Parathyroid adenoma (tissue), 2 donors: Measurements from ENCODE around the gene CEP63.

Source experiments
- H2AFZ ChIP-seq: fragments of 300-600 bp; sonication (generic); one replicate; pipeline ENCODE4 v1.7.0; 2017; ENCODE audit warnings: antibody characterized with exemption, mild to moderate bottlenecking
- H3K27ac ChIP-seq: fragments of 300-600 bp; sonication (generic); one replicate; pipeline ENCODE4 v1.7.0; 2017
- H3K27me3 ChIP-seq: fragments of 300-600 bp; sonication (generic); one replicate; pipeline ENCODE4 v1.7.0; 2017; ENCODE audit warnings: low read length; ENCODE audit not compliant: control insufficient read depth, insufficient read depth
- H3K36me3 ChIP-seq: fragments of 300-600 bp; sonication (generic); one replicate; pipeline ENCODE4 v1.7.0; 2017; ENCODE audit warnings: low read length; ENCODE audit not compliant: control insufficient read depth, insufficient read depth
- H3K4me1 ChIP-seq: fragments of 300-600 bp; sonication (generic); one replicate; pipeline ENCODE4 v1.7.0; 2017; ENCODE audit warnings: control low read depth
- H3K4me2 ChIP-seq: fragments of 300-600 bp; sonication (generic); one replicate; pipeline ENCODE4 v1.7.0; 2017; ENCODE audit warnings: low read length
- H3K4me3 ChIP-seq: fragments of 300-600 bp; sonication (generic); one replicate; pipeline ENCODE4 v1.7.0; 2017; ENCODE audit warnings: low read depth, low read length
- H3K79me2 ChIP-seq: fragments of 300-600 bp; sonication (generic); one replicate; pipeline ENCODE4 v1.7.0; 2017; ENCODE audit warnings: control low read depth
- H3K9ac ChIP-seq: fragments of 300-600 bp; sonication (generic); one replicate; pipeline ENCODE4 v1.7.0; 2017; ENCODE audit warnings: mild to moderate bottlenecking
- H3K9me3 ChIP-seq: fragments of 300-600 bp; sonication (generic); one replicate; pipeline ENCODE4 v1.7.0; 2017; ENCODE audit warnings: low read length; ENCODE audit not compliant: control insufficient read depth
- TF ChIP-seq, protein P1 (sequence below): fragments of 300-600 bp; sonication (generic); IDR thresholded peaks from one replicate; pipeline ENCODE4 v1.7.0; 2017; ENCODE audit warnings: antibody characterized with exemption, mild to moderate bottlenecking
- donor health status: primary hyperparathyroidism.

The CEP63 gene

GRCh38 chr3:134464689-134465365 is 21.0 kb upstream of the CEP63 start:
- Histone ChIP-seq H3K9me3 (no peaks in the 10 kb centered on the region), H3K36me3 (no peaks in the 10 kb centered on the region), H3K4me2 (no peak overlapping the region), H3K27ac (no peak overlapping the region), H3K4me1 (peaks cover 3% of the 10 kb centered on the region), H2AFZ (no peak overlapping the region), H3K79me2 (no peaks in the 10 kb centered on the region), H3K9ac (no peak overlapping the region), H3K4me3 (no peak overlapping the region), H3K27me3 (no peaks in the 10 kb centered on the region)
- TF ChIP-seq, protein P1, sequence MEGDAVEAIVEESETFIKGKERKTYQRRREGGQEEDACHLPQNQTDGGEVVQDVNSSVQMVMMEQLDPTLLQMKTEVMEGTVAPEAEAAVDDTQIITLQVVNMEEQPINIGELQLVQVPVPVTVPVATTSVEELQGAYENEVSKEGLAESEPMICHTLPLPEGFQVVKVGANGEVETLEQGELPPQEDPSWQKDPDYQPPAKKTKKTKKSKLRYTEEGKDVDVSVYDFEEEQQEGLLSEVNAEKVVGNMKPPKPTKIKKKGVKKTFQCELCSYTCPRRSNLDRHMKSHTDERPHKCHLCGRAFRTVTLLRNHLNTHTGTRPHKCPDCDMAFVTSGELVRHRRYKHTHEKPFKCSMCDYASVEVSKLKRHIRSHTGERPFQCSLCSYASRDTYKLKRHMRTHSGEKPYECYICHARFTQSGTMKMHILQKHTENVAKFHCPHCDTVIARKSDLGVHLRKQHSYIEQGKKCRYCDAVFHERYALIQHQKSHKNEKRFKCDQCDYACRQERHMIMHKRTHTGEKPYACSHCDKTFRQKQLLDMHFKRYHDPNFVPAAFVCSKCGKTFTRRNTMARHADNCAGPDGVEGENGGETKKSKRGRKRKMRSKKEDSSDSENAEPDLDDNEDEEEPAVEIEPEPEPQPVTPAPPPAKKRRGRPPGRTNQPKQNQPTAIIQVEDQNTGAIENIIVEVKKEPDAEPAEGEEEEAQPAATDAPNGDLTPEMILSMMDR: no peak

- H3K9ac ChIP-seq: no peak overlapping the region
- TF ChIP-seq, protein P1: no peak
- no peaks in the 10 kb centered on the region for H3K4me1 ChIP-seq
- H3K27me3 ChIP-seq: no peaks in the 10 kb centered on the region
- no peaks in the 10 kb centered on the region for H3K36me3 ChIP-seq
- no peak overlapping the region for H3K27ac ChIP-seq
- no peak overlapping the region for H2AFZ ChIP-seq
- no peaks in the 10 kb centered on the region for H3K79me2 ChIP-seq
- no peak overlapping the region for H3K4me2 ChIP-seq
- no peaks in the 10 kb centered on the region for H3K9me3 ChIP-seq
- H3K4me3 ChIP-seq: no peak overlapping the region
These were observed 19.5 kb upstream of the CEP63 start for GRCh38 chr3:134466331-134466730.

DNA sequence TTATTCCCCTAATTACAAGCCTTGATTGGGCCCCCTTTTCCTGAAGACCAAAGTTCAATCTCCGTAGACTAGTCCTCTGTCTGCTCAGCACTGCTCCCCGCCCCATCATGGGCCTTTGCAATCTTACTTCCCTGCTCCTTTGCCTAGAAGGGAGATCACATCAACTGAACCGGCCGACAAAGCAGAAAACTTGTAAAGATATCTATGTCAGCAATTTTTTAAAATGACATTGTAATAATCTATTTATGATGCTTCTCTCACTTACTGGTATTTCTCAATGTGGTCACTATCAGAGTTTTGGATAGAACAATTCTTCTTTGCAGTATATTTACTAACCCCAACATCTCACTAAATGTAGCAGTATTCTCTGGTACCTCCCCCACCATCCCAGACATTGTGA is 17.3 kb upstream of the CEP63 start:
- Histone ChIP-seq H3K4me2 (no peak overlapping the region), H3K36me3 (no peaks in the 10 kb centered on the region), H3K79me2 (no peaks in the 10 kb centered on the region), H2AFZ (no peak overlapping the region), H3K4me3 (no peak overlapping the region), H3K27ac (no peak overlapping the region), H3K4me1 (no peaks in the 10 kb centered on the region), H3K9me3 (no peaks in the 10 kb centered on the region), H3K9ac (no peak overlapping the region), H3K27me3 (no peaks in the 10 kb centered on the region)
- TF ChIP-seq, protein P1: no peak

DNA sequence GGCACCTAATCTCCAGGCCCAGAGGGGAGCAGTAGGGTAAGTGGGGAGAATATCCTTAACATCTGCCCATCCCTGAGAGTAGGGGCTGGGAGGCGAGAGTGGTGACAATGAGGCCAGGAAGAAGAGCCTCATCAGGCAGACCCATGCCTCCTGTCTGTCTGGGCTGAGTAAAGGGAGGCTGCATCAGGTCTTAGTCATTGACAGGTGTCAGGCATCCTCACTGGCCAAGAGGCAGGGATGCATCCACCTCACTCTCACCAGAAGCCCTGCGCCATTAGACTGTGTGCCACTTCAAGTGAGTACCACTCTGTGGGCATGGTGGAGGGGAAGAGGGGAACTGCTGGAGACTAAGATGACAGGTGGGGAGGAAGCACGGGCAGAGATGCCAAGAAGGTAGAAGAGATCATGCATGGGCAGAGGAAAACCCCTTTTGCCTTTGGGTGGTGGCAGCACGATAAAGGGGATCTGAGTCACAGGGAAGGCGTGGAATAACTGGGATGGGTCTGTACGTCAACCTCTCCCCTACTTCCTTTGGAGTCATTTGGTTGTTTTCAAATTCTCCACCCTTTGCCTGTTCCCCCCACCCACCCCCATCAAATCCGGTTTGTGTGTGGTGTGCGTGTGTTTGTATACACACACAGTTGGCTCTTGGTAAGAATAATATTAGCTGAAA is 14.2 kb upstream of the CEP63 start:
- Histone ChIP-seq H3K9me3 (no peaks in the 10 kb centered on the region), H3K79me2 (no peaks in the 10 kb centered on the region), H3K27ac (no peak overlapping the region), H3K9ac (no peak overlapping the region), H3K36me3 (no peaks in the 10 kb centered on the region), H3K4me3 (no peak overlapping the region), H3K4me2 (no peak overlapping the region), H2AFZ (no peak overlapping the region), H3K4me1 (no peaks in the 10 kb centered on the region), H3K27me3 (no peaks in the 10 kb centered on the region)
- TF ChIP-seq, protein P1: no peak

GRCh38 chr3:134472831-134473230 is 13.0 kb upstream of the CEP63 start:
- Histone ChIP-seq H3K9me3 (no peaks in the 10 kb centered on the region), H3K9ac (no peak overlapping the region), H3K4me1 (no peaks in the 10 kb centered on the region), H3K79me2 (no peaks in the 10 kb centered on the region), H3K36me3 (no peaks in the 10 kb centered on the region), H2AFZ (no peak overlapping the region), H3K4me2 (no peak overlapping the region), H3K27ac (no peak overlapping the region), H3K27me3 (no peaks in the 10 kb centered on the region), H3K4me3 (no peak overlapping the region)
- TF ChIP-seq, protein P1: no peak
